H1 (cell line): ENCODE data around the gene PLXNA4. TPM values are rescaled to one million over a fixed set of nuclear protein-coding genes. Genes with fewer than 3 reads are reported as not detected.

Experiments used
- CTCF ChIA-PET: fragments of 300-600 bp; sonication (Branson Sonifier 250); formaldehyde crosslinking; loops from one replicate; lab custom pipeline; 2021; ENCODE audit not compliant: partially characterized antibody; lab: Charles Lee
- POLR2A ChIA-PET: fragments of 300-600 bp; sonication (Branson Sonifier 250); formaldehyde crosslinking; loops from one replicate; lab custom pipeline; 2021; ENCODE audit warnings: inconsistent platforms; ENCODE audit not compliant: partially characterized antibody; lab: Charles Lee
- DNase-seq, 2 experiments: peaks; one replicate each; pipeline versions ENCODE4 v3.0.0 to v3.0.0-alpha.2; 2010 to 2022; ENCODE audit warnings: low spot score in 2 of 2, low read depth in 1 of 2, mixed read lengths in 1 of 2
- FAIRE-seq: peaks from 2 replicates; lab custom pipeline; 2011; peaks lifted over from hg19 to GRCh38; lab: Jason Lieb, UNC
- H2AFZ ChIP-seq: 2 replicates; pipeline ENCODE4 v1.8.1; 2012; ENCODE audit warnings: low read length, inconsistent platforms
- H2AK5ac ChIP-seq: 2 replicates; pipeline ENCODE4 v1.6.1; 2013; ENCODE audit warnings: low read depth, low read length
- H2BK120ac ChIP-seq: replicated peaks from 2 replicates; pipeline ENCODE3; 2013; ENCODE audit warnings: low read depth, low read length, inconsistent platforms
- H2BK12ac ChIP-seq: 2 replicates; pipeline ENCODE4 v1.6.1; 2013; ENCODE audit warnings: low read depth, low read length
- H2BK15ac ChIP-seq: 2 replicates; pipeline ENCODE4 v1.6.1; 2013; ENCODE audit warnings: low read length
- H2BK20ac ChIP-seq: 2 replicates; pipeline ENCODE4 v1.6.1; 2013; ENCODE audit warnings: low read length
- H2BK5ac ChIP-seq: 2 replicates; pipeline ENCODE4 v1.6.1; 2013; ENCODE audit warnings: low read depth, low read length
- H3K14ac ChIP-seq: 2 replicates; pipeline ENCODE4 v1.6.1; 2013; ENCODE audit warnings: inconsistent platforms; ENCODE audit not compliant: insufficient read length
- H3K18ac ChIP-seq: 2 replicates; pipeline ENCODE4 v1.6.1; 2013; ENCODE audit warnings: low read length; ENCODE audit errors: extremely low read depth
- H3K23ac ChIP-seq: 2 replicates; pipeline ENCODE4 v1.6.1; 2013; ENCODE audit warnings: inconsistent platforms; ENCODE audit not compliant: insufficient read length
- H3K23me2 ChIP-seq: 2 replicates; pipeline ENCODE4 v1.6.1; 2013; ENCODE audit warnings: low read depth, low read length
- H3K27ac ChIP-seq: 2 replicates; pipeline ENCODE4 v1.6.1; 2011; ENCODE audit warnings: low read depth, low read length, inconsistent platforms
- H3K27me3 ChIP-seq, 4 experiments: replicated peaks in 1 of 4; 1 replicate in 1 of 4; 2 replicates in 3 of 4; pipeline versions ENCODE4 v1.6.1 to v1.8.1; 2011 to 2013; ENCODE audit warnings: low read length in 3 of 4, mild to moderate bottlenecking in 3 of 4, inconsistent platforms in 2 of 4, mixed read lengths in 2 of 4, moderate library complexity in 1 of 4; ENCODE audit not compliant: control insufficient read depth in 3 of 4, insufficient read depth in 3 of 4; ENCODE audit errors: extremely low read depth in 1 of 4
- H3K36me3 ChIP-seq, 4 experiments: 2 replicates each; pipeline versions ENCODE4 v1.6.1 to v1.8.1; 2011 to 2013; ENCODE audit warnings: mild to moderate bottlenecking in 4 of 4, low read length in 3 of 4, moderate library complexity in 2 of 4, control low read depth in 1 of 4, inconsistent platforms in 1 of 4; ENCODE audit not compliant: insufficient read depth in 4 of 4, control insufficient read depth in 2 of 4
- H3K4ac ChIP-seq: replicated peaks from 2 replicates; pipeline ENCODE3; 2013; ENCODE audit warnings: low read length, low read depth, mixed read lengths, inconsistent platforms; ENCODE audit not compliant: insufficient read length
- H3K4me1 ChIP-seq, 4 experiments: replicated peaks in 1 of 4; 1 replicate in 1 of 4; 2 replicates in 3 of 4; pipeline versions ENCODE4 v1.6.1 to v1.8.1; 2011 to 2013; ENCODE audit warnings: low read length in 3 of 4, inconsistent platforms in 2 of 4, mixed read lengths in 1 of 4; ENCODE audit not compliant: insufficient read depth in 4 of 4, control insufficient read depth in 3 of 4
- H3K4me2 ChIP-seq, 2 experiments: 2 replicates each; pipeline versions ENCODE4 v1.6.1 to v1.8.1; 2011 to 2013; ENCODE audit warnings: low read depth in 2 of 2, low read length in 2 of 2, control low read depth in 1 of 2, inconsistent platforms in 1 of 2, mild to moderate bottlenecking in 1 of 2; ENCODE audit not compliant: insufficient read depth in 1 of 2
- H3K4me3 ChIP-seq, 4 experiments: fragments of 200-600, 300-600 bp in 1 of 4; sonication (generic), shearing (Covaris generic), sonication (Bioruptor Twin) in 1 of 4; 2 replicates each; pipeline versions ENCODE4 v1.5.1 to v1.8.1; 2011 to 2016; ENCODE audit warnings: low read length in 4 of 4, low read depth in 3 of 4, control low read depth in 2 of 4, inconsistent platforms in 2 of 4, mild to moderate bottlenecking in 2 of 4, mixed read lengths in 1 of 4, moderate library complexity in 1 of 4; ENCODE audit not compliant: insufficient read depth in 2 of 4; ENCODE audit errors: extremely low read depth in 1 of 4
- H3K56ac ChIP-seq: replicated peaks from 2 replicates; pipeline ENCODE3; 2013; ENCODE audit warnings: low read depth, mild to moderate bottlenecking, mixed read lengths, low read length, inconsistent platforms; ENCODE audit not compliant: insufficient read length
- H3K79me1 ChIP-seq: 2 replicates; pipeline ENCODE4 v1.6.1; 2013; ENCODE audit warnings: low read depth, low read length, control low read depth
- H3K79me2 ChIP-seq, 2 experiments: 2 replicates each; pipeline versions ENCODE4 v1.6.1 to v1.8.1; 2012 to 2013; ENCODE audit warnings: low read length in 2 of 2, mild to moderate bottlenecking in 2 of 2, inconsistent platforms in 1 of 2; ENCODE audit not compliant: insufficient read depth in 2 of 2, control insufficient read depth in 1 of 2
- H3K9ac ChIP-seq, 4 experiments: replicated peaks in 1 of 4; 1 replicate in 1 of 4; 2 replicates in 3 of 4; pipeline versions ENCODE4 v1.6.1 to v1.8.1; 2011 to 2013; ENCODE audit warnings: low read depth in 3 of 4, low read length in 3 of 4, control low read depth in 2 of 4, mild to moderate bottlenecking in 2 of 4, moderate library complexity in 2 of 4, inconsistent platforms in 1 of 4; ENCODE audit errors: extremely low read depth in 1 of 4
- H3K9me3 ChIP-seq, 2 experiments: 2 replicates each; pipeline versions ENCODE4 v1.6.1 to v1.8.1; 2012 to 2013; ENCODE audit warnings: mild to moderate bottlenecking in 2 of 2, moderate library complexity in 2 of 2, control low read depth in 1 of 2, inconsistent platforms in 1 of 2, low read depth in 1 of 2, low read length in 1 of 2, mixed read lengths in 1 of 2; ENCODE audit not compliant: insufficient read depth in 2 of 2
- H4K20me1 ChIP-seq, 2 experiments: replicated peaks in 1 of 2; 2 replicates each; pipeline versions ENCODE3 to v1.8.1; 2011 to 2013; ENCODE audit warnings: inconsistent platforms in 2 of 2, low read length in 2 of 2, mild to moderate bottlenecking in 1 of 2; ENCODE audit not compliant: insufficient read depth in 2 of 2, control insufficient read depth in 1 of 2
- H4K5ac ChIP-seq: 2 replicates; pipeline ENCODE4 v1.6.1; 2013; ENCODE audit warnings: low read length, low read depth, mixed read lengths, inconsistent platforms; ENCODE audit not compliant: insufficient read length
- H4K8ac ChIP-seq: 2 replicates; pipeline ENCODE4 v1.8.0; 2013; ENCODE audit warnings: mild to moderate bottlenecking, moderate library complexity, low read length, inconsistent platforms; ENCODE audit not compliant: insufficient read depth; ENCODE audit errors: extremely low read depth
- H4K91ac ChIP-seq: replicated peaks from 2 replicates; pipeline ENCODE3; 2013; ENCODE audit warnings: low read length, mixed read lengths, inconsistent platforms; ENCODE audit not compliant: insufficient read length
- E2F6 ChIP-seq: IDR thresholded peaks from 2 replicates; pipeline ENCODE4 v1.6.1; 2012; ENCODE audit warnings: inconsistent platforms
- EGR1 ChIP-seq: IDR thresholded peaks from 2 replicates; pipeline ENCODE4 v1.6.1; 2011; ENCODE audit warnings: low read depth, low read length, borderline replicate concordance
- EP300 ChIP-seq, 2 experiments: IDR thresholded peaks; 1 replicate in 1 of 2; 2 replicates in 1 of 2; pipeline ENCODE4 v1.6.1; 2011 to 2012; ENCODE audit warnings: low read depth in 2 of 2, low read length in 2 of 2, mild to moderate bottlenecking in 2 of 2, borderline replicate concordance in 1 of 2, inconsistent platforms in 1 of 2, moderate library complexity in 1 of 2
- RFX5 ChIP-seq: IDR thresholded peaks from 2 replicates; pipeline ENCODE4 v1.6.1; 2011; ENCODE audit warnings: low read depth, low read length, improper control_type of control experiment, borderline replicate concordance
- TAF1 ChIP-seq: IDR thresholded peaks from 2 replicates; pipeline ENCODE4 v1.6.1; 2011; ENCODE audit warnings: mild to moderate bottlenecking, low read depth, low read length
- WGBS, 2 experiments: shearing (Covaris generic) in 1 of 2; methylation state at CpG; one replicate each; pipeline versions ENCODE4 v1.1.6 to v1.1.7; 2013 to 2015; ENCODE audit warnings: low lambda C conversion rate in 2 of 2, mixed read lengths in 2 of 2, inconsistent platforms in 1 of 2, low coverage in 1 of 2, missing lambda C conversion rate in 1 of 2; ENCODE audit not compliant: insufficient replicate concordance in 2 of 2, insufficient coverage in 1 of 2, insufficient read length in 1 of 2; ENCODE audit errors: extremely low coverage in 1 of 2, missing lambda C conversion rate in 1 of 2; 5-methylcytosine and 5-hydroxymethylcytosine counted together
- polyA plus RNA-seq, 7 experiments: library from polyadenylated mRNA; depleted of rRNA in 3 of 7; stranded (reverse) in 5 of 7; unstranded in 2 of 7; fragments of >200 nt in 5 of 7; fragments of 200-250 nt in 2 of 7; gene quantifications; 1 replicate in 5 of 7; 2 replicates in 1 of 7; 4 replicates in 1 of 7; pipeline versions ENCODE4 v1.2.1 to v1.2.3, GENCODE V29; 2011 to 2013; ENCODE audit warnings: missing spikeins in 2 of 7, mixed read lengths in 2 of 7
- total RNA-seq: library from RNA; stranded (reverse); fragmentation: NEBNext Ultra II Directional; extraction: Animal tissue kit (Norgen Biotek cat#: 25700); gene quantifications from 2 replicates; pipeline ENCODE4 v1.2.1, GENCODE V29; 2021

Gene PLXNA4
- total and polyA plus RNA-seq, 2 of the 8 experiments (the other 6 are each of a cell fraction or from before 2014, with no cell fraction given), result 0.76 to 0.79 TPM

GRCh38 chr7:132469264-132469663 lies 107.0 kb downstream of the PLXNA4 start:
- H3K27ac ChIP-seq, result no peak overlapping the region
- H3K9ac ChIP-seq, result no peak overlapping the region
- H2BK120ac ChIP-seq, result no peak overlapping the region
- H4K8ac ChIP-seq, result no peak overlapping the region
- H3K4me3 ChIP-seq, result no peak overlapping the region
- H3K27me3 ChIP-seq, result no peaks in the 10 kb centered on the region; a peak in 1 of 7 replicates
- POLR2A ChIA-PET, result no interaction called here
- H2BK12ac ChIP-seq, result no peak overlapping the region
- H2AFZ ChIP-seq, result no peak overlapping the region
- H2AK5ac ChIP-seq, result no peak overlapping the region
- no peaks in the 10 kb centered on the region for H3K9me3 ChIP-seq
- no peak overlapping the region for H4K5ac ChIP-seq
- H2BK20ac ChIP-seq, result no peak overlapping the region
- 85% methylated on average over 1 of the region's 1 CpG; no CpG with 5 or more reads in 1 of the 2 experiments for WGBS, 2 experiments
- TF ChIP-seq E2F6 (no peak), EGR1 (no peak), EP300 (IDR thresholded peaks at IDR 0.05; ENCODE audit: borderline replicate concordance in 1 of 2, low read depth in 2 of 2, low read length in 2 of 2) (no peak), RFX5 (no peak), TAF1 (no peak)
- H2BK5ac ChIP-seq, result no peak overlapping the region
- no peak for FAIRE-seq
- no peak overlapping the region for H4K91ac ChIP-seq
- CTCF ChIA-PET, result interaction anchor here (1.0 to 1.5 kb wide), 2 partner anchors 12 to 29 kb away, joined by 3 to 4 read pairs; no protein-coding TSS in a partner anchor
- H3K79me1 ChIP-seq, result no peaks in the 10 kb centered on the region
- no peak overlapping the region for H3K4me2 ChIP-seq
- H2BK15ac ChIP-seq, result no peak overlapping the region
- H3K23me2 ChIP-seq, result peaks cover 1% of the 10 kb centered on the region; the same call in 1 of the 2 replicates
- no peak for DNase-seq
- H3K56ac ChIP-seq, result no peak overlapping the region
- no peaks in the 10 kb centered on the region for H4K20me1 ChIP-seq
- H3K14ac ChIP-seq, result no peak overlapping the region
- no peak overlapping the region for H3K18ac ChIP-seq
- no peaks in the 10 kb centered on the region for H3K79me2 ChIP-seq
- H3K23ac ChIP-seq, result no peak overlapping the region
- no peak overlapping the region for H3K4ac ChIP-seq
- no peaks in the 10 kb centered on the region for H3K36me3 ChIP-seq
- peaks cover 0 to 5% (median 1%) of the 10 kb centered on the region in 4 experiments; a peak in 2 of 7 replicates for H3K4me1 ChIP-seq
